Right ventricle myocardium inferior (tissue), 1 donor: ENCODE results near the gene GARRE1. TPM values are rescaled to one million over a fixed set of nuclear protein-coding genes. Genes with fewer than 3 reads are reported as not detected.
"Not testable (repeated sequence)": the region's sequence is repeated elsewhere in the genome, so short reads cannot be mapped to it uniquely, and the experiment has no call there.

Experiments used
- ATAC-seq: fragments of 200-7000 bp; cut with Tn5 transposase; one replicate; pipeline ENCODE4 v1.9.1; 2020; ENCODE audit warnings: mild to moderate bottlenecking, moderate library complexity
- DNase-seq: peaks from one replicate; pipeline ENCODE4 v3.0.0; 2021; ENCODE audit errors: missing footprints
- intact Hi-C: fragments of 100-400 bp; cut with DNase I; formaldehyde crosslinking; loops from one replicate; pipeline ENCODE4 v1.11.0; 2022
- long read RNA-seq: library from polyadenylated mRNA; unstranded; transcript quantifications from one replicate; pipeline ENCODE4 v2.0.0, GENCODE V29; 2021
- total RNA-seq: library from RNA; stranded (reverse); fragmentation: NEBNext Ultra II Directional; extraction: Animal tissue kit (Norgen Biotek cat#: 25700); gene quantifications from one replicate; pipeline ENCODE4 v1.2.1, GENCODE V29; 2021
- donor health status: DM: no; HTN: yes; CAD: no; lungs with severe emphysema.

The GARRE1 gene
- 16.3 TPM for total RNA-seq
- long read RNA-seq, full-length matches to known transcripts, result 2 of 3 reads
- long read RNA-seq, partial matches to known transcripts, result 0 of 3 reads
- long read RNA-seq, other reads (novel, unspliced or antisense), result 1 of 3 reads

GRCh38 chr19:34254046-34254697 lies at the start of gene GARRE1:
Gene GARRE1 (plus strand): TSS chr19:34254554. CDS start chr19:34300474, 45,920 bp downstream.
- intact Hi-C loops, result no loop called here
- ATAC-seq (peak; percentile 84), DNase-seq (peak; percentile 93)

- ATAC-seq, intact Hi-C loops, DNase-seq: not testable (repeated sequence)
These were observed 49.0 kb upstream of the GARRE1 start for GRCh38 chr19:34205324-34205723.

- DNase-seq (no peak), ATAC-seq (no peak)
- intact Hi-C loops, result no loop called here
These were observed 46.0 kb upstream of the GARRE1 start for GRCh38 chr19:34208291-34208884.

DNA sequence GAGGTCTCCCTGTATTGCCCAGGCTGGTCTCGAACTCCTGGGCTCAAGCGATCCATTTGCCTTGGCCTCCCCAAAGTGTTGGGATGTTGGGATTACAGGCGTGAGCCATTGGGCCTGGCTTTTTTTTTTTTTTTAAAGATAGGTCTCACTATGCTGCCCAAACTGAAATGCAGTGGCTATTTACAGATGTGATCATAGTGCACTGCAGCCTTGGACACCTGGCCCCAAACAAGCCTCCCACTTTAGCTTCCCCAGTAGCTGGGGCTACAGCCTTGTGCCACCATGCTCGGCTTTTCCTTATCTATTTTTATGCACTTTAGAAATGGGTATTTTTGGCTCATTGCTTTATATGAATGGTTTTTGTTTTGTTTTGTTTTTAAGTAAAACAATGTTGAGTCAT lies 44.6 kb upstream of the GARRE1 start:
- DNase-seq, result no peak
- intact Hi-C loops, result no loop called here
- ATAC-seq, result no peak

DNA sequence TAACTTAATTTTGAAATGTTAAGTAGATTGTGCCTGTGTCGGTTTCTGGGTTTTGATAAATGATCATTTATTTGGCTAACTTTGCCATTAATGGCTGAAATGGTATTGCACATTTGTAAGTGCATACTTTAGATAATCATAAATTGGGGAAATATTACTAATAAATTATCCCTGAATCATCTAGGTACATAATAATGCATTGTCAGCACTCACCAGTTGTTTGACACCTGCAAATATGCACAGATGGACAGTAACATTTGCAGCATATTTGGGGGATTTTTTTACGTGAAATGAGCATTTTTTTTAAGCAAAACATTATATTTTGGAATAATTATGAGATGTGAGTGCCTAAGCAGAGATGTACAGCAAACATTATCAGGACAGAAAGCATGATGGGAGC lies 41.1 kb upstream of the GARRE1 start:
- intact Hi-C loops, result no loop called here
- no peak for DNase-seq
- no peak for ATAC-seq

DNA sequence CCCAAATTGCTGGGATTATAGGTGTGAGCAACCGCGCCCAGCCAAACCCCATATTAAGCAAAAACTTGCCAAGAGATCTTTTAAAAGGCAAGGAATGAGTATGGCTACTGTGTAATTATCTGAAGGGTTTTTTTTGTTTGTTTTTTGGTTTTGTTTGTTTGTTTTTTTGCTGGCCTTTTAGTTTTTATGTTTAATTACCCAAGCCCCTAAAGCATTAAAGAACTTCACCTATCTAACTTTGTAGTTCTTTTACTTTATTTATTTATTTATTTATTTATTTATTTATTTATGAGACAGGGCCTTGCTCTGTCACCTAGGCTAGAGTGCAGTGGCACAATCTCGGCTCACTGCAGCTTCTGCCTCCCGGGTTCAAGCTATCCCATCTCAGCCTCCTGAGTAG lies 40.3 kb upstream of the GARRE1 start:
- intact Hi-C loops, result no loop called here
- DNase-seq, result no peak
- no peak for ATAC-seq

GRCh38 chr19:34215006-34215665 lies 39.2 kb upstream of the GARRE1 start:
- intact Hi-C loops, result no loop called here
- DNase-seq (no peak), ATAC-seq (no peak)

DNA sequence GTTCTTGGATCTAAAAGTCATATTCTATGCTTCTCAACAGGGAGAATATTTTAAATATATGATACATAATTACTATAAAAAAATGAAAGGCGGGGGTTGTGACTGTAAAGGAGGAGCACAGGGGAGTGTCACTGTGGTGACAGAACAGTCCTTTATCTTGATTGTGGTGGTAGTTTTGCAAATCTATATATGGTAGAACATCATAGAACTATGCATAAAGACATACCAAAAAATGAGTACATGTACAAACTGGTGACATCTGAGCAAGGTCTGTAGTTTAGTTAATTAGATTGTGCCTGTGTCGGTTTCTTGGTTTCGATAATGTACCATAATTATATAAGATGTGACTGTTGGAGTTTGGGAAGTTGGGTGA lies 38.7 kb upstream of the GARRE1 start:
- DNase-seq (no peak), ATAC-seq (no peak)
- intact Hi-C loops, result no loop called here

- DNase-seq, ATAC-seq, intact Hi-C loops: not testable (repeated sequence)
These were observed 37.6 kb upstream of the GARRE1 start for GRCh38 chr19:34216745-34217219.

DNA sequence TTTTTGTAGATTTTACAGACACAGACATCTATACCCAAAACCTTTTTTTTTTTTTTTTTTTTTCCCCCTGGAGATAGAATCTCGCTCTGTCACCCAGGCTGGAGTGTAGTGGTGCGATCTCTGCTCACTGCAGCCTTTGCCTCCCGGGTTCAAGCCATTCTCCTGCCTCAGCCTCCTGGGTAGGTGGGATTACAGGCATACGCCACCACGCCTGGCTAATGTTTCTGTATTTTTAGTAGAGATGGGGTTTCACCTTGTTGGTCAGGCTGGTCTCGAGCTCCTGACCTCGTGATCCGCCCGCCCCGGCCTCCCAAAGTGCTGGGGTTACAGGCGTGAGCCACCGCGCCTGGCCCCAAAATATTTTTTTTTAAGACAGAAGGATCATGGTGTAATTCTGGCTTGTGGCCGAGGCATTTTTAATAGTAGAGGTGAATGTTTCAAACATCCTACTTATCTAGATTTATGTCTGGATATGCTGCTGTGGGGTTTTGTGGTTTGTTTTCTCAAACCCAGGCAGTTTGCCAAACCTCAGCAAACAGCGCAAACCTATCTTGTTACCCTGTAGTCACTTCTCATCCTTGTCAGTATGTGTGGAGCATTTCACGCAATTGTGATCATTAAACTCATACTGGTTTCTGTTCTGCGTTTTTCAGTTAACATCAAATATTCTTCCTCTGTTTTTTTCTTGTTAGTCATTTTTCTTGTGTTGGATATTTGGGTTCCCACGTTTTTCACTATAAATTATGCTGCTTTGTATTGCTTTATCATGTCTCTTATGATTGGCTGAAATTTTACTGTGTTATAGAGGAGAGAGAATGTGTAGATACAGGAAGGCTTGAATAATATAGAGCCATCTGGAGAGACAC lies 36.2 kb upstream of the GARRE1 start:
- no peak for DNase-seq
- ATAC-seq, result no peak
- intact Hi-C loops, result no loop called here

DNA sequence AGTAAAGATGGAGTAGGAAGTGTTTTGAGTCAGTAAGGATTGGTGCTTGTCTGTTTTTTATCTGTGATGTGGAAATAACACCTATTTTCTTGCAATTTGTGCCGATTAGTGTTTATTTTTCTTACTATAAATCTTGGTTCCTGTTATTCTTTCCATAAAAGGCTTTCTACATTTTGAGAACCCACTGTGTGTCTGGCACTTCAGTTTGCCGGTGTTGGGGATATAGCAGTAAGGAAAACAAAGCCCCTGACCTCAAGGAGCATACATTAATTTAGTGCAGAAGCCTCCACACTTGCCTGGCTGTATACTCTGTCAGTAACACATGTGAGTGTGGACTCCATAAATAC lies 35.6 kb upstream of the GARRE1 start:
- intact Hi-C loops, result no loop called here
- DNase-seq, result no peak
- ATAC-seq, result no peak

- DNase-seq (no peak), ATAC-seq (no peak)
- intact Hi-C loops, result loop anchor here (5.0 kb wide), 1 partner anchor 127 kb away; no protein-coding TSS in a partner anchor
These were observed 33.8 kb upstream of the GARRE1 start for GRCh38 chr19:34220472-34221063.

DNA sequence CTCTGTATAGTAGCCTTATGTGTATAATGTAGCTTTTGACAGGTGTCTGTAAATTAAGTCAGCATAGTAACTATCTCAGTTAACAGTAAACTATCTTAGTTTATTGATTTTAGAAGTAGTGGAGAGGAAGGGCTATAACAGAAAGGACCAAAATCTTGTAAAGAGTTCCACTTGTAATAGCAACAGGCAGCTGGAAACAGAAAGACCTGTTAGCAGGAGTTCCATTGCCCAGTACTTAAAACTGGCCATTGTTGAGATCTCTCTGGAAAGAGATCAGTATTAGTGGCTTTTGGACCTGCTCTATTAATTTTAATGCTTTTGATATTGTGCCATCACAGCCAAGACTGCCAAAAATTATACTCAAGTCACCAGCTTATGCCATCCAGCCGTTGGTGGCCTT lies 32.0 kb upstream of the GARRE1 start:
- no peak for ATAC-seq
- no peak for DNase-seq
- intact Hi-C loops, result loop anchor here (5.0 kb wide), 1 partner anchor 125 kb away; no protein-coding TSS in a partner anchor

DNA sequence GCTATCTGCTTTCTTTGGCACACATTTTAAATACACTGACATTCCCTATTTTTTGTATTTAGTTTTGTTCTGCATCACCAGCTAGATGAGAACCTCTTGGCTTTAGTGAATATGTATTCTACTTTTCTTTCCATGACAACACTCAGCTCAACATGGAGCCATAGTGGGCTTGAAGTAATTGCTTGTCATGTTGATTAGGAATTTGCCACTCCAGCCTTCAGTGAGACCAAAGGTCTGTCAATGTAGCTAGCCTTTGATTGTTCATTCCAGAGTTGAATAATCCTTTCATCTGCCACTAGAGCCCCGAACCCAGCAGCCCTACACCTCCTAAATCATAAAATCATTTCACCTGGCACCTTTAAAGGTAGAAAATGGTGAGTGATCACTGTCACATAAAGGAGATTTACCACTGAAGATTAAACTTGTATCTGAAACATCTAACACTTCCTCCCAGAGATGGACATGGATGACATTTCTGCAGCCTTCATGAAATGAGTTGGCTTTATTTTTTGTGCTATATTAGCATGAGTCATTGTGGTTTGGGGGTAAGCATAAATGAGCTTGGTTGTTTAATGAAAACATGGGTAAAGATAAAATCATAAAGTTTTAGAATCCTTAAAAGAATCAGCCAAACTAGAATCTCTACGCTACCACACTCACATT lies 29.2 kb upstream of the GARRE1 start:
- DNase-seq (no peak), ATAC-seq (no peak)
- intact Hi-C loops, result loop anchor here (5.0 kb wide), 1 partner anchor 122 kb away; no protein-coding TSS in a partner anchor

GRCh38 chr19:34225659-34226015 lies 28.7 kb upstream of the GARRE1 start:
- intact Hi-C loops, result no loop called here
- no peak for ATAC-seq
- DNase-seq, result no peak

- DNase-seq (no peak), ATAC-seq (no peak)
- intact Hi-C loops, result no loop called here
These were observed 28.3 kb upstream of the GARRE1 start for GRCh38 chr19:34226036-34226435.

- intact Hi-C loops, result no loop called here
- ATAC-seq, result no peak
- no peak for DNase-seq
These were observed 26.0 kb upstream of the GARRE1 start for GRCh38 chr19:34228347-34228746.

GRCh38 chr19:34228762-34229161 lies 25.6 kb upstream of the GARRE1 start:
- DNase-seq (no peak), ATAC-seq (no peak)
- intact Hi-C loops, result no loop called here
